ENCODE results near the gene LRSAM1.

Gene LRSAM1

GRCh38 chr9:127426756-127427155 is 24.6 kb upstream of the LRSAM1 start:
- DNase-seq = no peak

GRCh38 chr9:127428348-127428747 is 23.0 kb upstream of the LRSAM1 start:
- no peak for DNase-seq

- no peak for DNase-seq
Observed at GRCh38 chr9:127430415-127430814, 20.9 kb upstream of the LRSAM1 start.

- DNase-seq = no peak
Observed at GRCh38 chr9:127437497-127438264, 13.6 kb upstream of the LRSAM1 start.

- no peak for DNase-seq
Observed at GRCh38 chr9:127438394-127438793, 12.9 kb upstream of the LRSAM1 start.

- DNase-seq = no peak
Observed at GRCh38 chr9:127444283-127444920, 6.9 kb upstream of the LRSAM1 start.

GRCh38 chr9:127444921-127445850 is 6.1 kb upstream of the LRSAM1 start:
- DNase-seq = no peak

GRCh38 chr9:127445851-127446712 is 5.2 kb upstream of the LRSAM1 start:
- no peak for DNase-seq

- no peak for DNase-seq
Observed at GRCh38 chr9:127446713-127447415, 4.4 kb upstream of the LRSAM1 start.

GRCh38 chr9:127447416-127448111 is 3.7 kb upstream of the LRSAM1 start:
- no peak for DNase-seq

- DNase-seq = no peak
Observed at GRCh38 chr9:127448112-127448805, 3.1 kb upstream of the LRSAM1 start.

- no peak for DNase-seq
Observed at GRCh38 chr9:127449332-127449966, 1.9 kb upstream of the LRSAM1 start.

GRCh38 chr9:127450243-127450760 is 1.0 kb upstream of the LRSAM1 start:
- DNase-seq = no peak

GRCh38 chr9:127451608-127451857 is 223 bp downstream of the LRSAM1 start:
- DNase-seq = no peak

- peak; percentile 46 for DNase-seq
Observed at GRCh38 chr9:127451858-127452656, 747 bp downstream of the LRSAM1 start.

GRCh38 chr9:127452691-127453090 is 1.4 kb downstream of the LRSAM1 start:
- DNase-seq = no peak

- DNase-seq = no peak
Observed at GRCh38 chr9:127455324-127455992, 4.1 kb downstream of the LRSAM1 start.

GRCh38 chr9:127457191-127457878 is 6.0 kb downstream of the LRSAM1 start:
- no peak for DNase-seq

Measured in fibroblast of skin of scalp (primary cell).